Progenitor cell of endocrine pancreas (in vitro differentiated cells): ENCODE measurements around the gene CATSPERZ. TPM values are rescaled to one million over a fixed set of nuclear protein-coding genes. Genes with fewer than 3 reads are reported as not detected.

ENCODE experiments used
- DNase-seq: peaks from one replicate; pipeline ENCODE4 v3.0.0; 2021; ENCODE audit warnings: low spot score; ENCODE audit not compliant: unreplicated experiment
- H3K27ac Mint-ChIP-seq: 2 replicates; pipeline ENCODE4 v1.8.0; 2021; ENCODE audit warnings: mild to moderate bottlenecking, moderate library complexity, mixed read lengths
- H3K27me3 Mint-ChIP-seq: 2 replicates; pipeline ENCODE4 v1.8.0; 2021; ENCODE audit warnings: mixed read lengths
- H3K36me3 Mint-ChIP-seq: 2 replicates; pipeline ENCODE4 v1.8.0; 2022; ENCODE audit warnings: mixed read lengths; ENCODE audit not compliant: insufficient read depth
- H3K4me1 Mint-ChIP-seq: 2 replicates; pipeline ENCODE4 v1.8.0; 2021; ENCODE audit warnings: low read depth, mixed read lengths
- H3K4me3 Mint-ChIP-seq: 2 replicates; pipeline ENCODE4 v1.8.0; 2021; ENCODE audit warnings: low read depth, mild to moderate bottlenecking, moderate library complexity, mixed read lengths
- H3K9me3 Mint-ChIP-seq: 2 replicates; pipeline ENCODE4 v1.8.0; 2021; ENCODE audit warnings: low read depth, mixed read lengths
- total RNA-seq: library from RNA; stranded (reverse); gene quantifications from 2 replicates; pipeline ENCODE4 v1.2.1, GENCODE V29; 2021
- TF ChIP-seq, protein P1 (sequence below): fragments of 200-600 bp; sonication (generic); IDR thresholded peaks from one replicate; pipeline ENCODE4 v1.5.0; 2021; ENCODE audit warnings: antibody characterized with exemption, mild to moderate bottlenecking; ENCODE audit not compliant: unreplicated experiment

Gene CATSPERZ
- total RNA-seq, 1 donor from 2014 or later = not detected

DNA sequence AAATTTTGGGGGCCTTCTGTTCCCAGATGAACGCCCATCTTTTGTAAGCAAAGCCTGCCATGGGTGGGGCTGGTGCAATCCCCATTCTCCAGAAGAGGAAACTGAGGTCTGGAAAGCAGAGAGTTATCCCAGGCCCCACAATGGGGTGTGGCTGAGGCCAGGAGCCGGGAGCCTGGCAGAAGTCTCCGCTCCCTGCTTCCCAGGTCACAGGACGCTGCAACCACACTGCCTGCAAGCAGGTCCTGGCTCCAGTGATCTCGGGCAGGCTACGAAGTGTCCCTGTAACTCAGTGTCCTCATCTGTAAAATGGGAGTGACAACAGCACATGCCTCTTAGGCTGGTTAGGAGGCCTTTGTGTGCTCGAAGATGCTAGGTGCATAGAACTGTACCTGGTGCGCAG lies 47.1 kb upstream of the CATSPERZ start:
- peak overlapping the region; percentile 31 for H3K4me3 Mint-ChIP-seq
- H3K4me1 Mint-ChIP-seq = peaks cover 7% of the 10 kb centered on the region
- H3K9me3 Mint-ChIP-seq = no peaks in the 10 kb centered on the region
- no peak overlapping the region for H3K27ac Mint-ChIP-seq
- peaks cover 1% of the 10 kb centered on the region for H3K36me3 Mint-ChIP-seq
- no peak for DNase-seq
- H3K27me3 Mint-ChIP-seq = peaks cover 3% of the 10 kb centered on the region
- TF ChIP-seq, protein P1, sequence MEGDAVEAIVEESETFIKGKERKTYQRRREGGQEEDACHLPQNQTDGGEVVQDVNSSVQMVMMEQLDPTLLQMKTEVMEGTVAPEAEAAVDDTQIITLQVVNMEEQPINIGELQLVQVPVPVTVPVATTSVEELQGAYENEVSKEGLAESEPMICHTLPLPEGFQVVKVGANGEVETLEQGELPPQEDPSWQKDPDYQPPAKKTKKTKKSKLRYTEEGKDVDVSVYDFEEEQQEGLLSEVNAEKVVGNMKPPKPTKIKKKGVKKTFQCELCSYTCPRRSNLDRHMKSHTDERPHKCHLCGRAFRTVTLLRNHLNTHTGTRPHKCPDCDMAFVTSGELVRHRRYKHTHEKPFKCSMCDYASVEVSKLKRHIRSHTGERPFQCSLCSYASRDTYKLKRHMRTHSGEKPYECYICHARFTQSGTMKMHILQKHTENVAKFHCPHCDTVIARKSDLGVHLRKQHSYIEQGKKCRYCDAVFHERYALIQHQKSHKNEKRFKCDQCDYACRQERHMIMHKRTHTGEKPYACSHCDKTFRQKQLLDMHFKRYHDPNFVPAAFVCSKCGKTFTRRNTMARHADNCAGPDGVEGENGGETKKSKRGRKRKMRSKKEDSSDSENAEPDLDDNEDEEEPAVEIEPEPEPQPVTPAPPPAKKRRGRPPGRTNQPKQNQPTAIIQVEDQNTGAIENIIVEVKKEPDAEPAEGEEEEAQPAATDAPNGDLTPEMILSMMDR = no peak

DNA sequence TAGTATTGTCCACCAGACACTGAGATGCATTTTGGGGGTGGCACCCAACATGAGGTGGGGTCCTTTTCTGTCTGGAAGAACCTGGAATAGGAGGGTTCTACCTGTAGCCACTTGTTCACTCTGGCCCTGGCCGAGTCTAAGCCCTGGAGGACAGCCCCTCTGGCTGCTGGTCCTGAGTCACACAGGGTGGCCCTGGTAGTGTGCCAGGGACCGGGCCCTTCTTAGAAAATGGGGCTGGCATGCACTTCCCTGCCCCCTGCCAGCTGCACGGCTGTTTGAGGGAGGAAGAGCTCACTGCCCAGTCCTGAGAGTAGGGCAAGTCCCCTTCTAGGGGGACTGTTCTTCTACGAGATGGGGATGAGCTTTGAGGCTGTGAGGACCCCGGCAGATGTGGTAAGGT lies 46.7 kb upstream of the CATSPERZ start:
- Mint-ChIP-seq H3K27ac (peak overlapping the region; percentile 59), H3K27me3 (peaks cover 3% of the 10 kb centered on the region), H3K36me3 (peaks cover 1% of the 10 kb centered on the region), H3K9me3 (no peaks in the 10 kb centered on the region), H3K4me3 (peak overlapping the region; percentile 31), H3K4me1 (peaks cover 7% of the 10 kb centered on the region)
- TF ChIP-seq, protein P1 = no peak
- no peak for DNase-seq

DNA sequence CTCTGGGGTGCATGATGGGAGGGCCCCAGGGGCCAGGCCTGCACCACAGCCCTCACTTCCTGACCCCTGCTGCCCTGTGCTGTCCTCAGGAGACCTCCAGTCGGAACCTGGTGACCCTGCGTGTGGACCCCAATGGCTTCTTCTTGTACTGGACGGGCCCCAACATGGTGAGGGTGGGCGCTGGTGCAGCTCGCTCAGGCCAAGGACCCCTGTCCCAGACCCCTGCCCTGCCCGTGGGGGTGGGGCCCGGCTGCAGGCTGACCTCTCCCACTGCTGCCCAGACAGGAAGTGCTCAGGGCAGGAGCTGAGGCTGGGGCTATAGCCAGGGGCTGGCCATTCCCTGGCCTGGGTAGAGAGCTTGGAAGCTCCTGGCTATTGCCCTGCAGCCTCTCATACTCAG lies 45.8 kb upstream of the CATSPERZ start:
- H3K4me1 Mint-ChIP-seq = peaks cover 7% of the 10 kb centered on the region
- peaks cover 2% of the 10 kb centered on the region for H3K36me3 Mint-ChIP-seq
- H3K27me3 Mint-ChIP-seq = peaks cover 3% of the 10 kb centered on the region
- no peak overlapping the region for H3K4me3 Mint-ChIP-seq
- TF ChIP-seq, protein P1 = no peak
- DNase-seq = no peak
- no peak overlapping the region for H3K27ac Mint-ChIP-seq
- H3K9me3 Mint-ChIP-seq = no peaks in the 10 kb centered on the region

DNA sequence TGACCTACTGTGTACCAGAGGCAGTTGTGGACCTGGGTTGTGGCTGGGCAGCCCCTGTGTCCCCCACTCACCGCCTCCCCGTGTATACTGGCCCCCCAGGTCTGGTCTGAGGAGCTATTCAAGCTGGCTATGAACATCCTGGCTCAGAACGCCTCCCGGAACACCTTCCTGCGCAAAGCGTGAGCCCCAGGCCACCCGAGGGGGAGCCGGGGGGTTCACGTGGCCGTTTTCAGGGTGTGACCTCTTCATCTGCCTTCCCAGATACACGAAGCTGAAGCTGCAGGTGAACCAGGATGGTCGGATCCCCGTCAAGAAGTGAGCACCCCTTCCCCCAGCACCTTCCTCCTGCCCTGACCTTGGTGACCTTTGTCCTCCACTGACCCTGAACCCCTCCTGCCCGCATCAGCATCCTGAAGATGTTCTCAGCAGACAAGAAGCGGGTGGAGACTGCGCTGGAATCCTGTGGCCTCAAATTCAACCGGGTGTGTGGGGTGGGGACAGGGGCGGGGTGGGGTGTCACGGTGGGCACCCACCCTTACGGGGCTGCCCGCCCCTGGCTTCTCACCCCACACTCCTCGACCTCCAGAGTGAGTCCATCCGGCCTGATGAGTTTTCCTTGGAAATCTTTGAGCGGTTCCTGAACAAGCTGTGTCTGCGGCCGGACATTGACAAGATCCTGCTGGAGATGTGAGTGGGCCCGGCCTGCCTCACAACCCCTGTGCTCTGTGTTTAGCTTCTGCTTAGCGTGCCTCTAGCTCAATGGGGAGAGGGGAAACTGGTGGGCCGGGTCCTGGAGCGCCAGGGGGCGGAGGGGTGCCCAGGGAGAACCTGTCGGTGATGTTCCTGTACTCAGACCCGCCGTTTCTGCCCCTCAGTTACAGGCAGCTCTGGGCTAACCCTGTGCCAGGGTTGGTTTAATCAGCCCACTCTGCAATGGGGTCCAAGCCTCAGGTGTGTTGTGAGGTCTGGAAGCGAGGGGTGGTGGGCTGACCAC lies 44.7 kb upstream of the CATSPERZ start:
- Mint-ChIP-seq H3K4me3 (no peak overlapping the region), H3K9me3 (no peaks in the 10 kb centered on the region), H3K27me3 (no peaks in the 10 kb centered on the region), H3K4me1 (peaks cover 7% of the 10 kb centered on the region), H3K27ac (no peak overlapping the region), H3K36me3 (peaks cover 12% of the 10 kb centered on the region)
- DNase-seq = no peak
- TF ChIP-seq, protein P1 = no peak

DNA sequence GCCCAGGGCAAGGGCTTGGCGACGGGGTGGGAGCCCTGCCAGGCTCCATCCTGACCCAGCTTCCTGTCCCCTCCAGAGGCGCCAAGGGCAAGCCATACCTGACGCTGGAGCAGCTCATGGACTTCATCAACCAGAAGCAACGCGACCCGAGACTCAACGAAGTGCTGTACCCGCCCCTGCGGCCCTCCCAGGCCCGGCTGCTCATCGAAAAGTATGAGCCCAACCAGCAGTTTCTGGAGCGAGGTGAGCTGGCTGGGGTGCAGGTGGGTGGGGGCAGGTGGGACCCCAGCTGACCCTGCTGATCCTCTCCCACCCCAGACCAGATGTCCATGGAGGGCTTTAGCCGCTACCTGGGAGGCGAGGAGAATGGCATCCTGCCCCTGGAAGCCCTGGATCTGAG lies 43.9 kb upstream of the CATSPERZ start:
- Mint-ChIP-seq H3K27ac (no peak overlapping the region), H3K9me3 (no peaks in the 10 kb centered on the region), H3K27me3 (no peaks in the 10 kb centered on the region), H3K36me3 (peaks cover 12% of the 10 kb centered on the region), H3K4me1 (peaks cover 7% of the 10 kb centered on the region), H3K4me3 (no peak overlapping the region)
- DNase-seq = no peak
- TF ChIP-seq, protein P1 = no peak
